ENCODE measurements around the gene CCAR1.
"Not testable (repeated sequence)": the region's sequence is repeated elsewhere in the genome, so short reads cannot be mapped to it uniquely, and the experiment has no call there.

CCAR1 gene

GRCh38 chr10:68829521-68829920, 108.5 kb downstream of the CCAR1 start:
- DNase-seq (ENCODE audit: extremely low spot score), result no peak
- ChIA-PET CTCF (no interaction called here), POLR2A (no interaction called here)
- no peak for TF ChIP-seq BHLHE40 (IDR thresholded peaks at IDR 0.05; ENCODE audit: borderline replicate concordance)
- TF ChIP-seq SUZ12 (IDR thresholded peaks at IDR 0.05), result no peak
- TF ChIP-seq NFRKB (IDR thresholded peaks at IDR 0.05), result no peak
- TF ChIP-seq LEF1 (IDR thresholded peaks at IDR 0.05; ENCODE audit: borderline replicate concordance), result no peak
- TF ChIP-seq TARDBP (IDR thresholded peaks at IDR 0.05), result no peak
- no peak for TF ChIP-seq FOXA1 (IDR thresholded peaks at IDR 0.05)
- no peak for TF ChIP-seq CTBP1 (IDR thresholded peaks at IDR 0.05; ENCODE audit: borderline replicate concordance)
- TF ChIP-seq ZNF384 (IDR thresholded peaks at IDR 0.05), result no peak
- no peak for TF ChIP-seq FOXK2 (IDR thresholded peaks at IDR 0.05)
- TF ChIP-seq ARNT (IDR thresholded peaks at IDR 0.05), result no peak
- no peak for TF ChIP-seq ELF4 (IDR thresholded peaks at IDR 0.05)
- no peak for TF ChIP-seq FOXM1 (IDR thresholded peaks at IDR 0.05; ENCODE audit: borderline replicate concordance)
- no peak for TF ChIP-seq HDGF (IDR thresholded peaks at IDR 0.05; ENCODE audit: borderline replicate concordance)
- no peak for TF ChIP-seq PKNOX1 (IDR thresholded peaks at IDR 0.05)
- TF ChIP-seq SP1 (IDR thresholded peaks at IDR 0.05), result no peak
- no peak for TF ChIP-seq L3MBTL2 (conservative IDR thresholded peaks at IDR 0.05)

- no peak for DNase-seq (ENCODE audit: extremely low spot score)
- CTCF ChIA-PET, result no interaction called here
- TF ChIP-seq FOXA1 (IDR thresholded peaks at IDR 0.05) (no peak), FOXM1 (IDR thresholded peaks at IDR 0.05; ENCODE audit: borderline replicate concordance) (no peak)
- POLR2A ChIA-PET, result no interaction called here
Measured at GRCh38 chr10:68829952-68830351, 108.9 kb downstream of the CCAR1 start.

- ChIA-PET CTCF (no interaction called here), POLR2A (interaction anchor here (0.8 kb wide), 1 partner anchor 69 kb away, joined by 3 read pairs; the partner anchor contains the start of gene DDX50)
- DNase-seq (ENCODE audit: extremely low spot score), result no peak
- TF ChIP-seq PKNOX1 (IDR thresholded peaks at IDR 0.05), result no peak
- no peak for TF ChIP-seq SP1 (IDR thresholded peaks at IDR 0.05)
- no peak for TF ChIP-seq SUZ12 (IDR thresholded peaks at IDR 0.05)
- TF ChIP-seq TARDBP (IDR thresholded peaks at IDR 0.05), result no peak
- no peak for TF ChIP-seq LEF1 (IDR thresholded peaks at IDR 0.05; ENCODE audit: borderline replicate concordance)
- no peak for TF ChIP-seq FOXM1 (IDR thresholded peaks at IDR 0.05; ENCODE audit: borderline replicate concordance)
- no peak for TF ChIP-seq NFRKB (IDR thresholded peaks at IDR 0.05)
- no peak for TF ChIP-seq BHLHE40 (IDR thresholded peaks at IDR 0.05; ENCODE audit: borderline replicate concordance)
- no peak for TF ChIP-seq FOXK2 (IDR thresholded peaks at IDR 0.05)
Measured at GRCh38 chr10:68831961-68832455, 111.0 kb downstream of the CCAR1 start.

GRCh38 chr10:68832601-68833000, 111.6 kb downstream of the CCAR1 start:
- ChIA-PET CTCF (interaction anchor here (0.7 kb wide), 1 partner anchor 63 kb away, joined by 8 read pairs; no protein-coding TSS in a partner anchor), POLR2A (interaction anchor here (0.8 kb wide), 1 partner anchor 68 kb away, joined by 3 read pairs; the partner anchor contains the start of gene DDX50)
- no peak for TF ChIP-seq SUZ12 (IDR thresholded peaks at IDR 0.05)
- TF ChIP-seq NFRKB (IDR thresholded peaks at IDR 0.05), result no peak
- TF ChIP-seq TARDBP (IDR thresholded peaks at IDR 0.05), result no peak
- TF ChIP-seq SP1 (IDR thresholded peaks at IDR 0.05), result no peak
- no peak for TF ChIP-seq ZNF384 (IDR thresholded peaks at IDR 0.05)
- TF ChIP-seq HDGF (IDR thresholded peaks at IDR 0.05; ENCODE audit: borderline replicate concordance), result no peak
- TF ChIP-seq CTBP1 (IDR thresholded peaks at IDR 0.05; ENCODE audit: borderline replicate concordance), result no peak
- no peak for TF ChIP-seq PKNOX1 (IDR thresholded peaks at IDR 0.05)
- no peak for DNase-seq (ENCODE audit: extremely low spot score)

- CTCF ChIA-PET, result no interaction called here
- no peak for DNase-seq (ENCODE audit: extremely low spot score)
- POLR2A ChIA-PET, result interaction anchor here (1.7 kb wide), 1 partner anchor 11 kb away, joined by 5 read pairs; the partner anchor contains the start of gene STOX1
- no peak for TF ChIP-seq FOXK2 (IDR thresholded peaks at IDR 0.05)
- no peak for TF ChIP-seq ARNT (IDR thresholded peaks at IDR 0.05)
- TF ChIP-seq NFRKB (IDR thresholded peaks at IDR 0.05), result no peak
- TF ChIP-seq BHLHE40 (IDR thresholded peaks at IDR 0.05; ENCODE audit: borderline replicate concordance), result no peak
- TF ChIP-seq CTBP1 (IDR thresholded peaks at IDR 0.05; ENCODE audit: borderline replicate concordance), result no peak
- no peak for TF ChIP-seq SUZ12 (IDR thresholded peaks at IDR 0.05)
- no peak for TF ChIP-seq LEF1 (IDR thresholded peaks at IDR 0.05; ENCODE audit: borderline replicate concordance)
- no peak for TF ChIP-seq L3MBTL2 (conservative IDR thresholded peaks at IDR 0.05)
- TF ChIP-seq TARDBP (IDR thresholded peaks at IDR 0.05), result no peak
- TF ChIP-seq FOXM1 (IDR thresholded peaks at IDR 0.05; ENCODE audit: borderline replicate concordance), result no peak
- no peak for TF ChIP-seq ELF4 (IDR thresholded peaks at IDR 0.05)
Measured at GRCh38 chr10:68837626-68838322, 116.7 kb downstream of the CCAR1 start.

GRCh38 chr10:68840650-68841049, 119.6 kb downstream of the CCAR1 start:
- CTCF ChIA-PET; DNase-seq (ENCODE audit: extremely low spot score); POLR2A ChIA-PET: not testable (repeated sequence)

Measured in HEK293T (cell line).